Measurements from ENCODE around the gene ADCY2. TPM values are rescaled to one million over a fixed set of nuclear protein-coding genes. Genes with fewer than 3 reads are reported as not detected.

The ADCY2 gene
- polyA plus RNA-seq (ENCODE audit: insufficient read length in 3 of 3), result 1 to 10 TPM; 4.4 to 5.8 (median 5.6) TPM

GRCh38 chr5:7395947-7396712 lies at the start of gene ADCY2:
Gene ADCY2 (plus strand): TSS chr5:7396138. CDS start chr5:7396297, 159 bp downstream.
- no peak for DNase-seq (ENCODE audit: low read depth in 3 of 3, low spot score in 2 of 3)

DNA sequence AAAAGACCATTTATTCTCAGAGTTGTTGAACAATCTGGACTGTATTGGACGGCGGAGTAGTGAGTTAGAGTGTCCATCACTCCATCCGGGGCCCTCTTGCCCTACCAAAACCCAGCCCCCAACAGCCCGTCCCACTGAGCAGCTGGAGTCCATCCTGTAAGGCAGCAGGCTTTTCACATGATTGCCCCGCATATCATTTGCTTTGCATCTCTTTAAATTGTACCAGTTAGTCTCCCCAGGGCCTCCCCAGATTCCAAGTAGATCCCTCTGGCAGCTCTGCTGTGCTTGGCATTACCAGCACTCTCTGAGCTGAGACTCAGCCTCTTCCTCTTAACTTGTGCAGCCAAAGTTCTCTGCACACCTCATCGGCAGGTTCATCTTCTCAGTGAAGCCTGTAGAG lies 48.6 kb upstream of the ADCY2 start:
- no peak for DNase-seq (ENCODE audit: low read depth in 3 of 3, low spot score in 2 of 3)

GRCh38 chr5:7348168-7348854 lies 47.6 kb upstream of the ADCY2 start:
- DNase-seq (ENCODE audit: low read depth in 3 of 3, low spot score in 2 of 3), result no peak

DNA sequence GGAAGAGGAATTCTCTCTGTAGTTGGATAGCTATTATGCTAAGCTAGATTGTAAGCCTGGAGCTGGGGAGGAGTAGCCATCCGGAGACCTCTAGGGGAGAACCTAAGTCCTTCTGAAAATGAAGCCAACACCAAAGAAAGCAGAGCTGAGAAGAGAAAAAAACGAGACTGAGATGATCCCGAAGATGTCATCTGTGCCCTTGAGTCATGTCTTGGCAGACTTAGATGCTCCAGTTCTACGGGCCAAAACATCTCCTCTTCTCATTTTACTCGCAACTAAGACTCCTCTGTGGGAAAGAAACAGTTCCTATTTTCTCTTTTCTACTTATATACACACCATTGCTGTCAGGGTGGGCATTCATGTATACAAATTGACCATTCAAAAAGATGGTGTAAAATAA lies 34.3 kb upstream of the ADCY2 start:
- no peak for DNase-seq (ENCODE audit: low read depth in 3 of 3, low spot score in 2 of 3)

DNA sequence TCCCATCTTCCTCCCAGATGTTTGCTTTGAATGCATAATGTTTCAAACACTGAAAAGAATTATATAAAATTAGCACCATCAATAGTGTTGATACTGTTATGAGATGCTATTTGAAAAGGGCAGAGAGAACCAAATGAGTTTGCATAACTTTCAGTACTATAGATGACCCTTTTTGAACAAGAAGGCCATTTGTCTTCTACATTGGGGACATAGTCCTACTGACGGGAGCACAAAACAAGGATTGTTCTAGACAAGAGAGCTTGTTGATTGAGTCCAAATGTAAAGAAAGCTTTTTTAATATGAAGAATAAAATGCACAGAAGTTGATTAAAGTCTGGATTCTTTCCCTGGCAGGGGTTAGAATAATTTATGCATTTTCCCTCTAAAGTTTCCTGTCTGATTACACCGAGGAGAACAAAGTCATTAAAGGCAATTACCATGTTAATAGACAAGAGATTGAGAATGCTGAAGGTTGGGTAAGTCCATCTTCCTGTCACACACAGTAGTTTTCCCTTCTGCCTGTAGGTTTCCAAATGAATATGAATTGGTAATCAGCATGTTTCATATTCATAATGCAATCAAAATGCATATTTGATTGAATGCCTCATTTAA lies 32.8 kb upstream of the ADCY2 start:
- no peak for DNase-seq (ENCODE audit: low read depth in 3 of 3, low spot score in 2 of 3)

DNA sequence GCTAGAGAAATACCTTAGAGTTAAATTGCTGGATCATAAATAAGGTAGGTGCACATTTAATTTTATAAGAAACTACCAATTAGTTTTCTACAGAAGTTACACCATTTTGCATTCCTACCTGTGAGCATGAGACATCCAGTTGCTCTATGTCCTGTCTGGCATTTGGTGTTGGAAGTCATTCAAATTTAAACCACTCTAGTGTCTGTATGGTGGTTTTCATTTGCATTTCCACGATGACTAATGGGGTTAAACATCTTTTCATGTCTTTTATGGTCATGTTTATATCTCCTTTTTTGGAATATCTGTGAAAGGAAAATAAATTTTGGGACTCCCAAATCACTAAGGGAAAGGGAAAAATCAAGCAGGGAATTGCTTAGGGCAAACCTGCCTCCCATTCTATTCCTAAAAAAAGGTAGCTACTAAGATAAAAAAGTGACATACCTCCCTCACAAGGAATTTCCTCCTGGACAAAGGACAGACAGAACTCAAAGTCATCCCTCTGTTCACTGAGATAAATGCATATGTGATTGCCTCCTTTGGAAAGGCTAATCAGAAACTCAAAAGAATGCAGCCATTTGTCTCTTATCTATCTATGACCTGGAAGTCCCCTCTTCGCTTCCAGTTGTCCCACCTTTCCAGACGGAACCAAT lies 31.6 kb upstream of the ADCY2 start:
- no peak for DNase-seq (ENCODE audit: low read depth in 3 of 3, low spot score in 2 of 3)

DNA sequence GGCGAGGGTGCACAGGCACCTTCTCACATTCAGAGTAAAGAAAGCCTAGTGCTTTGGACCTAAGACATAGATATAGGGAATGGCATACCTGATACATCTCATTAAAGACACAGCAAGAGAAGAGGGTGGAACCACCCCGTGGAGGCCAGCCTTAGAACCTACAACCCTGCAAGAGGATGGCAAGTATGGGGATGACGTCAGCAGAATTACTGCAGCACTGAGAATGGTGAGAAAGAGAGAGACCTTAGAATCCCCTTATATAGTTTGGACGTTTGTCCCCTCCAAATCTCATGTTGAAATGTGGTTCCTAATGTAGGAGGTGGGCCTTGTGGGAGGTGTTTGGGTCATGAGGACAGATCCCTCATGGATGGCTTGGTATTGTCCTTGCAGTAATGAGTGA lies 28.2 kb upstream of the ADCY2 start:
- DNase-seq (ENCODE audit: low read depth in 3 of 3, low spot score in 2 of 3), result no peak

DNA sequence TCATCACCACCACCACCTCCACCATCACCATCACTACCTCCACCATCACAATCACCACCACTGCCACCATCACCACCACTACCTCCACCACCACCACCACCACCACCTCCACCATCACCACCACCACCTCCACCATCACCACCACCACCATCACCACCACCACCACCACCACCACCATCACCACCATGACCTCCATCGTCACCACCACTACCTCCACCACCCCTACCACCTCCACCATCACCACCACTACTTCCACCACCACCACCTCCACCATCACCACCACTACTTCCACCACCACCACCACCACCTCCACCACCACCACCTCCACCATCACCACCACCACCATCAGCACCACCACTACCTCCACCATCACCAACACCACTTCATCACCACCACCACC lies 23.5 kb upstream of the ADCY2 start:
- no peak for DNase-seq (ENCODE audit: low read depth in 3 of 3, low spot score in 2 of 3)

GRCh38 chr5:7374186-7374585 lies 21.8 kb upstream of the ADCY2 start:
- DNase-seq (ENCODE audit: low read depth in 3 of 3, low spot score in 2 of 3), result no peak

GRCh38 chr5:7375457-7375856 lies 20.5 kb upstream of the ADCY2 start:
- DNase-seq (ENCODE audit: low read depth in 3 of 3, low spot score in 2 of 3), result no peak

- no peak for DNase-seq (ENCODE audit: low read depth in 3 of 3, low spot score in 2 of 3)
Measured at GRCh38 chr5:7376871-7377270, 19.1 kb upstream of the ADCY2 start.

DNA sequence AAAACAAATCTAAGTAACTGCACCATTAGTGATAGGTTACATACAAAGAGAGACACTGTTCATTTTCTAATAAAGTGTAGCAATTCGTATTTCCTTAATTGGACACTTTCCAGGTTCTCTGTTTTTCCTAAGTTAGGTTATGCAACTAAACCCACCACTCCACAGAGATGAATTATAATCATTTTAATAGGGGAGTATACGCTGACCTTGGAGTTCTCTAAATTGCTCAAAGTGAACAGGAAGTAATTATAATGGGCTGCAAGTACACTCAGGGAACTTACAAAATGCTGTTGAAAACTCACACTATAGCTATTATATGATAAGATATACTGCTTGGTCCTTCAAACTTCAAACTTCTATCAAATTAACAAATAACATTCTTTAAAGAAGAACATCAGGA lies 18.2 kb upstream of the ADCY2 start:
- no peak for DNase-seq (ENCODE audit: low read depth in 3 of 3, low spot score in 2 of 3)

- DNase-seq (ENCODE audit: low read depth in 3 of 3, low spot score in 2 of 3), result no peak
Measured at GRCh38 chr5:7382588-7382987, 13.3 kb upstream of the ADCY2 start.

GRCh38 chr5:7385681-7386080 lies 10.3 kb upstream of the ADCY2 start:
- DNase-seq (ENCODE audit: low read depth in 3 of 3, low spot score in 2 of 3), result no peak

DNA sequence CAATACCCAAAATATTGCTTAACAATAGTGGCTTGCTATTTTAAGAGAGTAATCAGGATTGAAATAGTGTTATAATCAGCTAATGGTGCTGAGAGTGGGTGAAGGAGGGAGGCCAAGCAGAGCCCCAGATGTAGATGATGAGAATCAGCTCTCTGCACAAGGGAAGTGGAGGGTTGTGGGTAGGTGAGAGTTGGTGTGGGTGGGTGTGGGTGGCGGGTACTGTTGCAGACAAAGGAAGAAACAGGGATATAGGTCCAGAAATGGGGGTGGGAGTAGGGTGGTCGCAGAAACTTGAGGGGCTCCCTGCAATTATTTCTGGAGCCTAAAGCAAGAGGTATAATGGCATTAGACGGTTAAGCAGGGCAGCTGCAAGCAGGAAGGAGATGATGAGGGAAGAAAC lies 7.4 kb upstream of the ADCY2 start:
- DNase-seq (ENCODE audit: low read depth in 3 of 3, low spot score in 2 of 3), result no peak

GRCh38 chr5:7391215-7391614 lies 4.7 kb upstream of the ADCY2 start:
- DNase-seq (ENCODE audit: low read depth in 3 of 3, low spot score in 2 of 3), result no peak

GRCh38 chr5:7391814-7392692 lies 3.9 kb upstream of the ADCY2 start:
- DNase-seq (ENCODE audit: low read depth in 3 of 3, low spot score in 2 of 3), result no peak

DNA sequence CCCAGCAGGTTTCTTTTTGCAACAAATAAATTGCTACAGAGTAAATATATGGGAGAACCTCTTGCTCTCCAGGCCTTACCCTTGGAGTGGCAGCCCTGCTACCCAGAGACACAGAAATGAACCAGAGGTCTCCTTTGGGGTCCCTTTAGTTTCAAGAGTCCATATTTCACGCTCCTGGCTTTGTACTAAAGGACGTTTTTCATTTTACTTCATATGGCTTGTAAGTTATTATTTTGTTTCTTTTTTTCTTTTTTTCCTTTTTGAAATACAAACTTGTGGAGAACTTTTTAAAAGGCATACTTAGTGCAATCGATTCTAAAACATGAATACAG lies 3.3 kb upstream of the ADCY2 start:
- no peak for DNase-seq (ENCODE audit: low read depth in 3 of 3, low spot score in 2 of 3)

- DNase-seq (ENCODE audit: low read depth in 3 of 3, low spot score in 2 of 3), result no peak
Measured at GRCh38 chr5:7393921-7394799, 1.8 kb upstream of the ADCY2 start.
